GM12864 (cell line): ENCODE measurements around the gene SLC8A3.

Experiments used
- DNase-seq: peaks from one replicate; pipeline ENCODE4 v3.0.0-alpha.2; 2011; ENCODE audit warnings: low read depth
- H3K4me3 ChIP-seq: 2 replicates; pipeline ENCODE4 v1.5.1; 2011; ENCODE audit warnings: mild to moderate bottlenecking, low read depth, low read length, control low read depth
- TF ChIP-seq, protein P1 (sequence below): IDR thresholded peaks from 2 replicates; pipeline ENCODE4 v1.5.1; 2011; ENCODE audit warnings: low read depth, mild to moderate bottlenecking, moderate library complexity, low read length, control low read depth, inconsistent platforms; ENCODE audit errors: missing control alignments

The SLC8A3 gene

DNA sequence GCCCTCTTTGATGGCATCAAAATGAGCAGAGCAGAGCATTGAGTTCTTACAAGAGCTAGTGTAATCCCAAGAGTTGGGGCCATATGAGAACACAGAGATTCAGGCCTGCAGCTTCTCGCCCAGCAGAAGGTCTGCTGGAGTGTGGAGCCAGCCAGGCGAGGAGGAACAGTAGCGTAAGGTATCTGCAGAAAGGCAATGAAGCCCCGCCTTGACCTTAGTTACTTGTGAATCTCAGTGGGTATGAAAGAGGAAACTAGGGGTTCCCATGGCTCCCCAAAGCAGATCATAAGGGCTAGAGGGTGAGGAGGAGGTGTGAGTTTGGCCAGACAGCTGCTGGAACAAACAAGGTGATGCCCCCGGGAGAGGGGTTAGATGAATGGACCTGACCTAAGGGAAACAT is 49.4 kb downstream of the SLC8A3 start:
- DNase-seq = no peak
- TF ChIP-seq, protein P1, sequence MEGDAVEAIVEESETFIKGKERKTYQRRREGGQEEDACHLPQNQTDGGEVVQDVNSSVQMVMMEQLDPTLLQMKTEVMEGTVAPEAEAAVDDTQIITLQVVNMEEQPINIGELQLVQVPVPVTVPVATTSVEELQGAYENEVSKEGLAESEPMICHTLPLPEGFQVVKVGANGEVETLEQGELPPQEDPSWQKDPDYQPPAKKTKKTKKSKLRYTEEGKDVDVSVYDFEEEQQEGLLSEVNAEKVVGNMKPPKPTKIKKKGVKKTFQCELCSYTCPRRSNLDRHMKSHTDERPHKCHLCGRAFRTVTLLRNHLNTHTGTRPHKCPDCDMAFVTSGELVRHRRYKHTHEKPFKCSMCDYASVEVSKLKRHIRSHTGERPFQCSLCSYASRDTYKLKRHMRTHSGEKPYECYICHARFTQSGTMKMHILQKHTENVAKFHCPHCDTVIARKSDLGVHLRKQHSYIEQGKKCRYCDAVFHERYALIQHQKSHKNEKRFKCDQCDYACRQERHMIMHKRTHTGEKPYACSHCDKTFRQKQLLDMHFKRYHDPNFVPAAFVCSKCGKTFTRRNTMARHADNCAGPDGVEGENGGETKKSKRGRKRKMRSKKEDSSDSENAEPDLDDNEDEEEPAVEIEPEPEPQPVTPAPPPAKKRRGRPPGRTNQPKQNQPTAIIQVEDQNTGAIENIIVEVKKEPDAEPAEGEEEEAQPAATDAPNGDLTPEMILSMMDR = no peak
- H3K4me3 ChIP-seq = no peak overlapping the region

DNA sequence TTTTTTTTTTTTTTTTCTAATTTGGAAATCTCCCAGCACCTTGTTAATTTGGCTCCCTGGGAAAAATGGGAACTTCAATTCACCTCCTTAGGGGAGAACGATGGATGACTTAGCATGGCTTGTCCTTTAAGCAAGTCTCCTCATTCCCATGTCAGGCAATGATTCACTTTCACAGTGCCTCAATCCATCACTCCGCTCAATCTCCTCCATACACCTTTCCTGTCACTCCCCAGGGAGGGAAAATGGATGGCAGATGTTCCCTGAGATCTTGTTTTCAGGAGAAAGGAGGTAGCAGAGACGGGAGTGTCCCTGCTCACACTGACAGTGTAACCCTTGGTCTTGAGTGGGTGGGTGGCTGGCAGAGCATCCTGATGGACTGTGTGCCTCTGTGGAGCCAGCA is 51.0 kb downstream of the SLC8A3 start:
- no peak for DNase-seq
- TF ChIP-seq, protein P1 = no peak

DNA sequence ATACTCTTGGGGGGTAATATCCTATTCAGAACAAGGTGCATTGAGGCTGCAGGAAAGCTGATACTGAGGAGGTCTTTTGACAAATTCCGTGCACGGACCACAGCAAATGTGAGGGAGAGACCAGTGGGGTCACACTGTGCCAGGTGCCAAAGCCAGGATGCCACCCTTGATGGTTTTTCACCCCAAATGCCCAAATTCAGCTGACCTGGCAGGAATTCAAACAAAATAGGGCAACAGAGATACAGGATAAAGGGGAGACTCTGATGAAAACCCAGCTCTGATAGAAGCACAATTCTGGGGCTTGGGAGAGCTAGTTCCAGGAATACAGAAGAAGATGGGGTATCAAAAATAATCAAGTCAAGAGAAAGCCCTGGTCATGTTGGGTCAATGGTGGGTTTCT is 55.3 kb downstream of the SLC8A3 start:
- H3K4me3 ChIP-seq = no peak overlapping the region
- TF ChIP-seq, protein P1 = no peak
- no peak for DNase-seq

More for the DNA sequence above, 51.0 kb downstream of the SLC8A3 start:
- H3K4me3 ChIP-seq = no peak overlapping the region

DNA sequence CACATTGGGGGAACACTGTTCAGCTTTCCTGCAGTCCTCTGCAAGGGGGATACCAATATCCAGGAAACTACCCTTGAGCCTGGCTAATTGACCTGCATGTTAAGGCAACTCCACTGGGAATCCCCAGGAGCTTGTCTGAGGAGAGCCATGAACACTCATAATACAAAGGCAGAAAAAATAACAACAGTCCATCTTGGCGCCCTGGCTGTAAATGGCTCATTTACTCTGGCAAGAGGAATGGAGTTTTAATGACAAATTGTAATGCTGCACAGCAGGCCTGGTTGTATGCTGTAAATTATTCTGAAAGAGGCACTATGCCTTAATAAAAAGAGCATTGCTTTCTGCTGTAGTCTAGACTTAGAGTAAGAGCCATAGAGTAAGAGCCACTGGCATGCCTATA is 58.3 kb downstream of the SLC8A3 start:
- H3K4me3 ChIP-seq = no peak overlapping the region
- no peak for DNase-seq
- TF ChIP-seq, protein P1 = no peak

DNA sequence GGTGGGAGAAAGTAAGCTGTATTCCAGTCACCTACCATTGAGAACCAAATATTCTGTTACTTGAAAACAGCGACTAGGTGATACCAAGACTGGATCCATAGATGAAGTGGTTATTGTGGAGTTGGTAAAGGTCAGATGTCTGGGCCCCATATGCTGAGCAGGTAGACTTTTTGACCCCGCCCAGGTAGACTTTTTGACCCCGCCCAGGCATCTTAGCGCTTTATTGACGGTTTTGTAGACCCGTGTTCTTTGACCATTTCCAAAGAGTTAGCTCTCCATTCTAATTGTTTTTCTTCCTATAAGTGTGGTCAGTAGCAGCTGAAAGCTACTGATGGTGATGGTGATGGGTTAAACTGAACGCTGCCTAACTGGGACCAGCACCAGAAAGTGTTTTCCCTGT is 61.6 kb downstream of the SLC8A3 start:
- no peak overlapping the region for H3K4me3 ChIP-seq
- TF ChIP-seq, protein P1 = no peak
- DNase-seq = no peak

DNA sequence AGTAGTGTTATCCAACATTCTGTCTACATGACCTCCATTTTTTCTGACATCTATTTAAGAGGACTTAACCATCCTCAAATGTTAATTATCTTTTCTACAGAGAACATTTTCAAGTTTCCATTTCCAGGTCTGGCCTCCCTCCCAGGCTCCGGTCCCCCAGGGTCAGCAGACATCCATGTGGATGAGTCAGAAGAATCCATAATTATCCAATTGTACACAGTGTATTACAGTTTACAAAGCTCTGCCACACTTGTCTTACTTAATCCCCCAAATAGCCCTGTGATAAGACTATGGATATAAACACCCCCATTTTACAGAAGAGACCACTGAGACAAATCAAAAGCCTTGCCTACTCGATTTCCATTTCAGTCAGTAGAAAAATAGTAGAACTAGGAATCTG is 65.0 kb downstream of the SLC8A3 start:
- no peak overlapping the region for H3K4me3 ChIP-seq
- DNase-seq = no peak
- TF ChIP-seq, protein P1 = no peak

DNA sequence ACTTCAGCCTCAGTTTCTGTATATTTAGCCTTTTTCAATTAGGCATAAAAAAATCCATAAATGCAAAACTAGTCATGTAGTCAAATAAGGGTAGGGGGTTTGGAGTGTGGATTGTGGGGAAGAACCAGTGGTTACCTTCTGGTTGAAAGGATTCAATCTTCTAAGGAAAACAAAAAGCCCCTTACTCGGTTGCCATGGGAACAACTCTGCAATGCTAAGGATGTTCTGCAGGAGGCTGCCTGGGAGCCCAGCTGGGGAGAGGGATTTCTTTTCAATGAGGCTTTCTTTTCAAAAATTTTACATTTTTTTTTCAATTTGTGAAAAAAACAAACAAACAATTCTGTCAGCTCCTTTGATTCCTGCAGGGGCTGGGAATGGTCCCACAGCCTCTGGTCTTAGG is 67.2 kb downstream of the SLC8A3 start:
- no peak overlapping the region for H3K4me3 ChIP-seq
- TF ChIP-seq, protein P1 = no peak
- no peak for DNase-seq
